Hepatocyte (in vitro differentiated cells): Measurements from ENCODE around the gene FNIP2. TPM values are rescaled to one million over a fixed set of nuclear protein-coding genes. Genes with fewer than 3 reads are reported as not detected.

ENCODE experiments used
- DNase-seq: peaks from one replicate; pipeline ENCODE4 v3.0.0-alpha.2; 2016; ENCODE audit warnings: low spot score
- H2AFZ ChIP-seq: fragments of 200-600 bp; sonication (generic); 2 replicates; pipeline ENCODE4 v1.6.0; 2016; ENCODE audit warnings: antibody characterized with exemption, mild to moderate bottlenecking
- H3K27ac ChIP-seq: fragments of 200-600 bp; sonication (generic); 2 replicates; pipeline ENCODE4 v1.5.1; 2016; ENCODE audit warnings: mild to moderate bottlenecking
- H3K27me3 ChIP-seq: fragments of 200-600 bp; sonication (generic); 2 replicates; pipeline ENCODE4 v1.6.1; 2016
- H3K36me3 ChIP-seq: fragments of 200-600 bp; sonication (generic); replicated peaks from 2 replicates; pipeline ENCODE4 v1.5.1; 2016; ENCODE audit warnings: low read depth; ENCODE audit not compliant: insufficient read depth
- H3K4me1 ChIP-seq: fragments of 200-600 bp; sonication (generic); 2 replicates; pipeline ENCODE4 v1.5.1; 2016; ENCODE audit warnings: mild to moderate bottlenecking, moderate library complexity; ENCODE audit not compliant: insufficient read depth
- H3K4me2 ChIP-seq: fragments of 200-600 bp; sonication (generic); 2 replicates; pipeline ENCODE4 v1.6.0; 2016
- H3K4me3 ChIP-seq: fragments of 200-600 bp; sonication (generic); 2 replicates; pipeline ENCODE4 v1.5.1; 2016; ENCODE audit warnings: mild to moderate bottlenecking
- H3K79me2 ChIP-seq: fragments of 200-600 bp; sonication (generic); 2 replicates; pipeline ENCODE4 v1.6.0; 2017; ENCODE audit warnings: mild to moderate bottlenecking
- H3K9me2 ChIP-seq: fragments of 200-600 bp; sonication (generic); replicated peaks from 2 replicates; pipeline ENCODE4 v1.6.0; 2017; ENCODE audit warnings: mild to moderate bottlenecking; ENCODE audit not compliant: insufficient read depth
- H3K9me3 ChIP-seq: fragments of 200-600 bp; sonication (generic); 2 replicates; pipeline ENCODE4 v1.5.1; 2016; ENCODE audit warnings: low read depth, mild to moderate bottlenecking
- H4K20me1 ChIP-seq: fragments of 200-600 bp; sonication (generic); 2 replicates; pipeline ENCODE4 v1.6.0; 2016; ENCODE audit warnings: mild to moderate bottlenecking; ENCODE audit not compliant: insufficient read depth, poor library complexity, severe bottlenecking
- EZH2 ChIP-seq: fragments of 200-600 bp; sonication (generic); IDR thresholded peaks from 2 replicates; pipeline ENCODE4 v1.6.1; 2016; ENCODE audit warnings: antibody characterized with exemption, mild to moderate bottlenecking, borderline replicate concordance
- EZH2phosphoT487 ChIP-seq: fragments of 200-600 bp; sonication (generic); IDR thresholded peaks from one replicate; pipeline ENCODE4 v1.6.1; 2018; ENCODE audit warnings: antibody characterized with exemption, mild to moderate bottlenecking, low read depth, moderate library complexity; ENCODE audit not compliant: unreplicated experiment, severe bottlenecking
- WGBS: methylation state at CpG from one replicate; pipeline ENCODE4 v1.1.6; 2016; ENCODE audit warnings: low lambda C conversion rate; ENCODE audit errors: missing lambda C conversion rate; 5-methylcytosine and 5-hydroxymethylcytosine counted together
- polyA plus RNA-seq: library from polyadenylated mRNA; unstranded; fragments of >200 nt; fragmentation: Nextera tagmentation; extraction: Ambion mirVana; gene quantifications from 2 replicates; pipeline ENCODE4 v1.2.1, GENCODE V29; 2016
- total RNA-seq: library from RNA; depleted of rRNA; stranded (reverse); fragments of >200 nt; gene quantifications from 2 replicates; pipeline ENCODE4 v1.2.3, GENCODE V29; 2014
- TF ChIP-seq, protein P1 (sequence below): fragments of 200-600 bp; sonication (generic); IDR thresholded peaks from 2 replicates; pipeline ENCODE4 v1.5.1; 2016; ENCODE audit warnings: antibody characterized with exemption, mild to moderate bottlenecking; ENCODE audit not compliant: poor library complexity

The FNIP2 gene
- total and polyA plus RNA-seq, 2 experiments from 2014 or later, result 20.8 to 61.0 TPM

- Histone ChIP-seq H2AFZ (no peak overlapping the region), H3K27ac (peak overlapping the region; percentile 91), H4K20me1 (no peaks in the 10 kb centered on the region), H3K4me3 (no peak overlapping the region), H3K9me2 (no peaks in the 10 kb centered on the region), H3K27me3 (no peaks in the 10 kb centered on the region), H3K4me1 (peaks cover 50% of the 10 kb centered on the region), H3K36me3 (no peaks in the 10 kb centered on the region), H3K4me2 (peak overlapping the region; percentile 43), H3K9me3 (no peaks in the 10 kb centered on the region), H3K79me2 (peaks cover 39% of the 10 kb centered on the region)
- no peak for DNase-seq
- TF ChIP-seq, protein P1, sequence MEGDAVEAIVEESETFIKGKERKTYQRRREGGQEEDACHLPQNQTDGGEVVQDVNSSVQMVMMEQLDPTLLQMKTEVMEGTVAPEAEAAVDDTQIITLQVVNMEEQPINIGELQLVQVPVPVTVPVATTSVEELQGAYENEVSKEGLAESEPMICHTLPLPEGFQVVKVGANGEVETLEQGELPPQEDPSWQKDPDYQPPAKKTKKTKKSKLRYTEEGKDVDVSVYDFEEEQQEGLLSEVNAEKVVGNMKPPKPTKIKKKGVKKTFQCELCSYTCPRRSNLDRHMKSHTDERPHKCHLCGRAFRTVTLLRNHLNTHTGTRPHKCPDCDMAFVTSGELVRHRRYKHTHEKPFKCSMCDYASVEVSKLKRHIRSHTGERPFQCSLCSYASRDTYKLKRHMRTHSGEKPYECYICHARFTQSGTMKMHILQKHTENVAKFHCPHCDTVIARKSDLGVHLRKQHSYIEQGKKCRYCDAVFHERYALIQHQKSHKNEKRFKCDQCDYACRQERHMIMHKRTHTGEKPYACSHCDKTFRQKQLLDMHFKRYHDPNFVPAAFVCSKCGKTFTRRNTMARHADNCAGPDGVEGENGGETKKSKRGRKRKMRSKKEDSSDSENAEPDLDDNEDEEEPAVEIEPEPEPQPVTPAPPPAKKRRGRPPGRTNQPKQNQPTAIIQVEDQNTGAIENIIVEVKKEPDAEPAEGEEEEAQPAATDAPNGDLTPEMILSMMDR, result no peak
- TF ChIP-seq EZH2 (no peak), EZH2phosphoT487 (no peak)
- 62% methylated on average over 4 of the region's 4 CpGs for WGBS
Measured at GRCh38 chr4:158825433-158826036, 56.7 kb downstream of the FNIP2 start.

DNA sequence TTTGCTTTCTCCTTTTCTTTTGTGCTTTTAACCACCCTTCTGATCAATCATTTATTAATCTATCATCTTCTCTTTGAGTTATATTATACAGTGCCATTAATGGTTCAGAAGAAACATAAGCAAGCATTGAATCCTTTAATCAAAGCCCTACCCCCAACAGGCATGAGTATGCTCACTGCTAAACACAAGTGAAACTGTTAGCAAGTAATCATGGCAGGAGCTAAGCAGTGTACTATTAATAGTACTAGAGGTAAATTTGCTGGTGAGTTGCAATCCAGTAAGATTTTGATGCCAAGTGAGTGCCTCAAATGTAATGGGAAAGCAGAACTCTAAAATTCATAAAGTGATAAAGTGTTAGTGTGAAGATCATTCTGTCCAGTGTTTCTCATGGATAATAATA, 57.2 kb downstream of the FNIP2 start:
- peaks cover 35% of the 10 kb centered on the region for H3K79me2 ChIP-seq
- H3K9me2 ChIP-seq, result no peaks in the 10 kb centered on the region
- H3K27me3 ChIP-seq, result no peaks in the 10 kb centered on the region
- peak overlapping the region; percentile 91 for H3K27ac ChIP-seq
- H4K20me1 ChIP-seq, result no peaks in the 10 kb centered on the region
- DNase-seq, result no peak
- TF ChIP-seq EZH2phosphoT487 (no peak), EZH2 (no peak)
- TF ChIP-seq, protein P1, result no peak
- H3K4me3 ChIP-seq, result no peak overlapping the region
- H3K36me3 ChIP-seq, result no peaks in the 10 kb centered on the region
- H2AFZ ChIP-seq, result no peak overlapping the region
- H3K9me3 ChIP-seq, result no peaks in the 10 kb centered on the region
- peak overlapping the region; percentile 43 for H3K4me2 ChIP-seq
- H3K4me1 ChIP-seq, result peaks cover 45% of the 10 kb centered on the region

DNA sequence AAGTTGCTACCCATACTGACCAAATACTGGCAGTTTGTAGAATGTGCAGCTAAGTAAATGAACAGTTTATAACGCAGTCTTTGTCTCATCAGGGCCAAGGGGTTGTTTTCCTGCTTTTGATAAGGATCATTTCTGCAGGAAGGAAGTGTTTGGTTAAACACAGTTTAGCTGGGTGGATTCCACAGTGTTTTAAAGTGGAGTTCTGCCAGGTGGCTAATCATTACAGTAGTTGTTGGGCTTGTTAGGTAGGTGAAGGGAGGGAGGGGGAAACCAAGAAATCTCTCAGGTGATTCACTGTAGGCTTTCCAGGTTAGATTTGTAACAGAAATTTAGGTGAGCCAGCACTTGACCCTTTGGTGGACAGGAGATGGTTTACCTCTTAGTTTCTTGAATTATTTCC, 58.1 kb downstream of the FNIP2 start:
- peak; percentile 72 for DNase-seq
- WGBS, result 34% methylated on average over 1 of the region's 1 CpG
- Histone ChIP-seq H3K9me3 (no peaks in the 10 kb centered on the region), H3K79me2 (peaks cover 27% of the 10 kb centered on the region), H3K27me3 (no peaks in the 10 kb centered on the region), H4K20me1 (no peaks in the 10 kb centered on the region), H3K36me3 (no peaks in the 10 kb centered on the region), H3K4me2 (peak overlapping the region; percentile 47), H3K27ac (peak overlapping the region; percentile 91), H3K9me2 (no peaks in the 10 kb centered on the region), H3K4me1 (peaks cover 39% of the 10 kb centered on the region), H2AFZ (no peak overlapping the region), H3K4me3 (no peak overlapping the region)
- TF ChIP-seq EZH2, result no peak
- TF ChIP-seq, protein P1, result no peak
- TF ChIP-seq EZH2phosphoT487, result no peak
